ENCODE results near the gene LRPAP1.

Gene LRPAP1

GRCh38 chr4:3472411-3473141 is 59.6 kb downstream of the LRPAP1 start:
- DNase-seq (ENCODE audit: low read depth), result no peak

- DNase-seq (ENCODE audit: low read depth), result no peak
These were observed 60.3 kb downstream of the LRPAP1 start for GRCh38 chr4:3471886-3472285.

GRCh38 chr4:3471098-3471760 is 61.0 kb downstream of the LRPAP1 start:
- no peak for DNase-seq (ENCODE audit: low read depth)

GRCh38 chr4:3470244-3471097 is 61.8 kb downstream of the LRPAP1 start:
- no peak for DNase-seq (ENCODE audit: low read depth)

- no peak for DNase-seq (ENCODE audit: low read depth)
These were observed 62.6 kb downstream of the LRPAP1 start for GRCh38 chr4:3469386-3470243.

- no peak for DNase-seq (ENCODE audit: low read depth)
These were observed 63.4 kb downstream of the LRPAP1 start for GRCh38 chr4:3468804-3469203.

- DNase-seq (ENCODE audit: low read depth), result no peak
These were observed 64.1 kb downstream of the LRPAP1 start for GRCh38 chr4:3468154-3468553.

GRCh38 chr4:3467601-3468031 is 64.6 kb downstream of the LRPAP1 start:
- no peak for DNase-seq (ENCODE audit: low read depth)

GRCh38 chr4:3466691-3467600 is 65.3 kb downstream of the LRPAP1 start:
- no peak for DNase-seq (ENCODE audit: low read depth)

GRCh38 chr4:3465698-3466671 is 66.2 kb downstream of the LRPAP1 start:
- no peak for DNase-seq (ENCODE audit: low read depth)

- no peak for DNase-seq (ENCODE audit: low read depth)
These were observed 67.1 kb downstream of the LRPAP1 start for GRCh38 chr4:3464911-3465697.

GRCh38 chr4:3464349-3464905 is 67.8 kb downstream of the LRPAP1 start:
- DNase-seq (ENCODE audit: low read depth), result no peak

- no peak for DNase-seq (ENCODE audit: low read depth)
These were observed 68.5 kb downstream of the LRPAP1 start for GRCh38 chr4:3463556-3464348.

- DNase-seq (ENCODE audit: low read depth), result no peak
These were observed 69.3 kb downstream of the LRPAP1 start, which contains the start of gene DOK7 for GRCh38 chr4:3462790-3463415. Gene DOK7 (plus strand): TSS chr4:3463306. CDS start chr4:3463376, 70 bp downstream.

- DNase-seq (ENCODE audit: low read depth), result no peak
These were observed 69.9 kb downstream of the LRPAP1 start for GRCh38 chr4:3462321-3462789.

GRCh38 chr4:3461515-3462291 is 70.5 kb downstream of the LRPAP1 start:
- DNase-seq (ENCODE audit: low read depth), result no peak

Measured in stimulated activated CD8-positive, alpha-beta memory T cell treated with anti-CD3 and anti-CD28 coated beads, Interleukin-12 subunit alpha, Interleukin-12 subunit beta, amount 100 ng/mL, for 4 hours (primary cell).